ENCODE results near the gene ZBTB20. TPM values are rescaled to one million over a fixed set of nuclear protein-coding genes. Genes with fewer than 3 reads are reported as not detected.

Gene ZBTB20
- total RNA-seq, 1 experiment from 2014 or later: 0.10 TPM

DNA sequence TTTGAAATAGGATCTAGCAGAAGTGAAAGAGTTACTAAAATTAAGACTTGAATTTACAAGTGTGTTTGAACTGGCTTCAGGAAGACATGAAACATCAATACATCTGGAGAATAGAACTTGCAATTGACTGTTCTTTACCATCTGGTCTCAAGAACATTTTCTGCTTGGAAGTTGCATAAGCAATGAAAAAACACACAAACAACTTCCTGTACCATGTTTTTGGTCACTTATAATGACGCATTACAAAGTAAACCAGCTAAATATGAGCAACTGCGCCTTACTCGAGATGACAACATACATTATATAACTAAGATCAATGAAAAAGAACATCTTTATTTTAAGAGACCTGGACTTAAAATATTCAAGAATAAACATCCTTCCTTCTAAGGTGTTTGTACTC is 740.8 kb downstream of the ZBTB20 start:
- DNase-seq (ENCODE audit: low spot score): no peak
- in situ Hi-C loops (cut with HindIII; ENCODE audit: low sequenced_read_pairs): no loop called here

DNA sequence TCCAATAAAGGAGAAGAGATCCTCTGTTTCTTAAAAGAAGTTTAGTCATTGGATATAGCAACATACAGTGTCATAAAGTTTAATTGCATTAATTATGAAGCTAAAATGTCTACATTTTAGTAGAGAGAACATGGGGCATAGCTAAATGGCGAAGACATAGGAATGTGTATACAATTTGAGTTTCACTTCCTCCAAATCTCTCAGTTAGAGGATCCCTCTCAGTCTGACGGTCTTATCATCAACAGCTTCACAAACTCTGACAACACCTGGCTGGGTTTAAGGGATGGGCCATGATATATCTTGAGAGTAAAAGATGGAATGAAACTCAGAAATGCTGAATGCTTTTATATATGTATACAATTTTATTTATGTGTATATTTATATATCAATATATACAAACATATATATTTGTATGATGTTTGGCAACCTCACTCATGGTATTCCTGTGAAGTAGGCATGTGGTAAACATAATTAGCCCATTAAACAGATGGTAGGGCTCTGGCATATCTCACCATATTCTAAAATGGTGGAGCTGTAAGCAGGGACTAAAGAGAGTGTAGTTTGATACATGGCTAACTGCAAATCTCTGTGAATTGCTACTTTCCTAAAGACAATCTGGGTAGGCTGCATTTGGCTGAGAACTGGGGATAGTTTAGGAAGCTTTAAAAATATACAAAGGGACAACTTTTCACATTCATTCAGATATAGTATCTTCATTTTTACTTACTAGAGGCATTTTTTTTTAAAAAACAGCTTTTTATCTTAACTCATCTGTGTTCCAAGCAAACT is 741.7 kb downstream of the ZBTB20 start:
- in situ Hi-C loops (cut with HindIII; ENCODE audit: low sequenced_read_pairs): no loop called here

DNA sequence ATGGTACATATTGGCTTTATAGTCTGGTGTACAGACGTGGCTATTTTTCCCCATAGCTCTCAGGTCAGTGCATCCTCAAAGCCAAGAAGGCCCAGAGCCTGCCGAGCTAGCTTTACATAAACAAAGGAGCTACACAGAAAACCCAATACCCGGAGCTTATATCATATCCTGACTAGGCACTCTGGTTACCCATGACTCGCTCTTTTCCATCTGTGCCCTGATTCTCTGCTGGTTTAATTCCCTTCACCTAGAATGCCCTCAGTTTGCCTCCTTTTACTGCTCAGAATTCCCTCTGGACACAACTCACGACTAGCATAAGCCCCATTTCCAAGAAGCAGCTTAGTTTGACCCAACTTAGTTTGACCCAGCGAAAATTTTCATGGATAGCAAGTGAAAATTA is 742.5 kb downstream of the ZBTB20 start:
- DNase-seq (ENCODE audit: low spot score): no peak
- in situ Hi-C loops (cut with HindIII; ENCODE audit: low sequenced_read_pairs): no loop called here

More for the DNA sequence above, 741.7 kb downstream of the ZBTB20 start:
- no peak for DNase-seq (ENCODE audit: low spot score)

DNA sequence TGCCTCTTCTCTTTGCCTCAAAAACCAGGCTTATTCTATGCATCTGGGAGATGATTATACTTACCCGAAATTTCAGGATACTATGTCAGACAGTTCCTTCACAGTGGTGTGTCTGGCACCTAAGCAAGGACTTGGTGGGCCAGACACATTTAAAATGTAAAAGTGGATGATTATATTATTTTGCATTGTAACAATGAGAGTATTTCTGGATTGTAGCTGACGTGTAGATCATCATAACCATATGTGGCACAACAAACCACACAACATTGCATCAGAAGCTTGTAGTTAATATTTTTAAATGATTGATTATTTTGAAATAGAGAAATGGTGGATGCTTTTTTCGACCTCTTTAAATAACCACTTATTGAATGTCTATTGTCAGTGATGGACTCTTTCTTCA is 744.2 kb downstream of the ZBTB20 start:
- DNase-seq (ENCODE audit: low spot score): no peak
- in situ Hi-C loops (cut with HindIII; ENCODE audit: low sequenced_read_pairs): no loop called here

DNA sequence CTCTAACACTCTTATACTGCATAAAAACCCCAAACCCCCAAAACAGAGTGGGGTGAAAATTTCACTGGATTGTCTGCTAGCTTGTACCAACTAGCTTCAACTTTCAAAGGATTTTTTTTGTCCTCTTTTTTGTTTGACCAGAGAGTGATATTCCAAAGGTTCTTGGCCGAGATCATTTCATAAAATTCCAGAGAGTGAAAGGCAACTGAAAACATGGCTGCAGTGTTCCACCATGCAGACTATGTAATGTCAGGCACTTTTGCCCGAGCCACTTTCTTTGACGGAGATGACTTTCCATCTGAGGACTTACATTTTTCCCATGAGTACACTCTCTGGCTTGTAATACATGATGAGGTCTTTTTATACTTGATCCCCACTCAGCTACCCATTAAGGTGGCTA is 745.7 kb downstream of the ZBTB20 start:
- in situ Hi-C loops (cut with HindIII; ENCODE audit: low sequenced_read_pairs): no loop called here
- no peak for DNase-seq (ENCODE audit: low spot score)

DNA sequence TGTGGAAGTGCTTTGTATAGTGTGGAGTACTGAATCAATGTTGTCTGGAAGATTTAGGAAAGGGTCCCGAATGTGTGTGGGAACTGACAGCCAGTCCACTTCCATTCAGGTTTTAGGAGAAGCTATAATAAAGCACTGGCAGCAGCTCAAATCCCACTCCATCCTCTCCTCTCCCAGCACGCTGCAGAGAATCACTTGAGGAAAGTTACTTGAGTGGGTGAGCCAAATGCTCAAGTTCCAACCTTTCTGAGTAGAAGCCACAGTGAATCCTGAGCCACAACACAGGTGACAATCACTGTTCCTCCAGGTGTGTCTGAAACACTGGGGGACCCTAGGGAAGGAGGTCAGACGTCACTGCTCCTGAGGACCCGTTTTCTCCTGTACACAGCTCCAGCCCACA is 746.7 kb downstream of the ZBTB20 start:
- no peak for DNase-seq (ENCODE audit: low spot score)
- in situ Hi-C loops (cut with HindIII; ENCODE audit: low sequenced_read_pairs): no loop called here

DNA sequence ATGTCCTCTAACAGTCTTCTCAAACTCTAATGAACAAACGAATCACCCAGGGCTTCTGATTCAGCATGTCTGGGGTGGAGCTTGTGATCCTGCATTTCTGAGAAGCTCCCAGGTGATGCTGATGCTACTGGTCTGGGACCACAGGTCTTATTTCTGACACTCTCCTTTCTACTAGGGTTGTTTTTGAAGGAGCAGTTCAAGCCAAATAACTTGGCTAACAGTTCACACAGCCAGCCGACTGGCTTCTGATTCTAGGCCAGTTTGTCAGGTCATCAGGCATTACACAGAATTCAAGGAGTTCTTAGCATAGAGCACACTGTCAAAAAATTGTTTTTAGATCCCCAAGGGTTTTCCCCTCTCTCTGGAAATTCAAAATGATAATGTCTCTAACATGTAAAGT is 752.5 kb downstream of the ZBTB20 start:
- in situ Hi-C loops (cut with HindIII; ENCODE audit: low sequenced_read_pairs): no loop called here

DNA sequence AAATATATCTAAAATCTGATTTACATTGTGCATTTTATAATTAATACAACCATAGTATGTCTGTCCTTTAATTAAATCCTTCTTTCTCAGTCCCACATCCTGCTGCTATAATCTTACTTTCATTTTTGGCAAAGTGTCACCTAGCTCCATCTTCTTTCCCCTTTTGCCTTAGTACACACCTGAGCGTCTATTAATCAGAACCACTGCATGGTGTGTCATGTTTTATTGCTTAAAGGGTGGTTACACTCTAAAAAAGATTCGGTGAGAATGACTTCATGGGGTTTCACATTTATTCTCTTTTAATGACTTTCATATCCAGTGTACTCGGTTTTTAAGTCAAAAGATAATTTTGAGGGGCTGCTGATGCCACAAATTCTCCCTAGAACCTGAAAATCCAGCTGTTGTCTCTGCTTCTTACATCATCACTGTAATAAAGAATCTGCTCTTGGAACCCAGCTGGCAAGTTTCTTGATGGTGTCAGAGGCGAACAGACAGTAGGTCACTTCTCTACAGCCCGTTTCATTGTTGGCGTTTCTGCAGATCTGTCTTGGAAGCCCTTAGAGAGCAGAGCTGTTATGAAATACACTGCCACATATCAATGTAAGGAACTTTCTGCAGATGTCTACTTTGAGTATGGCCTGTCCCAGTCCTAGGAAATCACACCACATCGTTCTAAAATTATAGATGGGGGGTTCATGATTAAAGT is 753.6 kb downstream of the ZBTB20 start:
- in situ Hi-C loops (cut with HindIII; ENCODE audit: low sequenced_read_pairs): no loop called here
- no peak for DNase-seq (ENCODE audit: low spot score)

More for the DNA sequence above, 752.5 kb downstream of the ZBTB20 start:
- no peak for DNase-seq (ENCODE audit: low spot score)

DNA sequence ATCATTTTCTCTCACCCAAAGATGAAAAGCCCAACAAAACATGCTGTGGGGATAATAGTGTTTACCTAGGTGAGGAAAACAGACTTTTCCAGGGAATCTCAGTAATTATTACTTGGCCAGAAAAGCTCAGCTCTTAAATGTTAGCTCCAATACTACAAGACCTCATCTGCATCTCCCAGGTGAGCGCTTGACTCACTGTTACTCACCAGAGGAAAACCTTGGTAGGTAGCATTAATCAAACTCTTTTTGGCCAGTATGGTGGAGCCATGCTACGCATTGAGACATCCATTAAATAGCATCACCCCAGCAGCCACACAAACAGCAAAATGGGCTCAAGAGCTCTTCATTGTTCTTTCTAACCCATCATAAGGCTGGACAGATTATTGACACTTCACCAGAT is 754.3 kb downstream of the ZBTB20 start:
- in situ Hi-C loops (cut with HindIII; ENCODE audit: low sequenced_read_pairs): no loop called here
- DNase-seq (ENCODE audit: low spot score): no peak

DNA sequence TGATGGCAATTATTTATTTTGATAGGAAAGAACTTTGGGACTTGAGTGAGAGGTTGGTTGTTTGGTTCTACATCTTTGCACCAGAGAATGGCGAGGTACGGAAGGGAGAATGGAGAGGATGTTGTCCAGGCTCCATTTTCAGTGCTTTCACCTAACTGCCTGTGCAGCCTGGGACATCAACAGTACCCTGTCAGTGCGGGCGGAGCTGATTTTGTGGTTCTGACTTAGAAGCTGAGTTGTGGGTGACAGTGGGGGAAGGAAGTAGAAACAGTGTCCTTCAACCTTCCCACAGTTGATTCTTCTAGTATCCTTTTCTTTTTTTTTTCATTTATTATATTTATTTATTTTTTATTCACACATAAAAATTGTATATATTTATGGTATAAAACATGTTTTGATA is 757.9 kb downstream of the ZBTB20 start:
- in situ Hi-C loops (cut with HindIII; ENCODE audit: low sequenced_read_pairs): no loop called here
- DNase-seq (ENCODE audit: low spot score): no peak

DNA sequence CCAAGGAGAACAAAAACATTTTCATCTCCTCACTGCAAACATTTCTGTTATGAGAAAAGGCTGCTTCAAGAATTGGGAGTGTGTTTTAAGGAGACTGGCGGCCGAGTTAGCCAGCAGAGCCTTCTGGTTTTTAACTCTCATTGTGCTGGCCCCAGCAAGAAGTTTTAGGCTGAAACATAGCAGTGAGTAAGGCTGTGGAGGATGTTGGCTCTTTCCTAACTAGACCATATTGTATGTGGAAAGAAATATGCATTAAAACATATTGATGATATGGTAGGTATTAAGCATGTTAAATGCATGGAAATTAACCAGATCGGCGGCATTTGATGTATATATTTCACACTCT is 762.6 kb downstream of the ZBTB20 start:
- no peak for DNase-seq (ENCODE audit: low spot score)
- in situ Hi-C loops (cut with HindIII; ENCODE audit: low sequenced_read_pairs): no loop called here

DNA sequence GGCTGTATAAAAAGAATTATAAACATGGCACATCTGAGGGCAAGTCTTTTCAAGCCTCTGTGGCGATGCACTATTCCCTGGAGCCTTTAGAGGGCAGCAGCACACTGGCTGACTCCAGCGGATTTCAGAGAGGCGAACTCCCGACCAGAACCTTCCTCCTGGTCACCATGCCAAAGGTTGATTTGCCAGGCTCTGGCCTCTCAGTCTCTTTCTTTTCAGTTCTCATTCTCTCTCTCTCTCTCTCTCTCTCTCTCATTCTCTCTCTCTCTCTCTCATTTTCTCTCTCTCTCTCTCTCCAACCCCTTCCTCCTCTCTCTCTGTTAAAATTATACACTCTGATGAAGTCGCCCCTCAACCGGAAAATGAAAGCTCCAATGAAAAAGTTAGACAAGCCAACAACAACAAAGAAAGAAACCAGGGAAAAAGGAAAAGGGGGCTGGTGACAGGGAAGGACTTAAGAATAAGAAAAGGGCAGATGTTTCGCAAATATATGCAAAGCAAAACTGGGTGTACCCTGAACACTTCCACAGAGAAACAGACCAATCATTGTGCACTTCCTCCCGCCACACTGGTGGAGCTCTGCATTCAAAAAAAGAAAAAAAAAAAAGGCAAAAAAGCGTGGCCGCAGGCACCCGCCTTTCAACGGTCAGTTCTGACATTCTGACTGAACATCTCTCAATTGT is 763.1 kb downstream of the ZBTB20 start:
- peak; percentile 94 for DNase-seq (ENCODE audit: low spot score)
- in situ Hi-C loops (cut with HindIII; ENCODE audit: low sequenced_read_pairs): no loop called here

DNA sequence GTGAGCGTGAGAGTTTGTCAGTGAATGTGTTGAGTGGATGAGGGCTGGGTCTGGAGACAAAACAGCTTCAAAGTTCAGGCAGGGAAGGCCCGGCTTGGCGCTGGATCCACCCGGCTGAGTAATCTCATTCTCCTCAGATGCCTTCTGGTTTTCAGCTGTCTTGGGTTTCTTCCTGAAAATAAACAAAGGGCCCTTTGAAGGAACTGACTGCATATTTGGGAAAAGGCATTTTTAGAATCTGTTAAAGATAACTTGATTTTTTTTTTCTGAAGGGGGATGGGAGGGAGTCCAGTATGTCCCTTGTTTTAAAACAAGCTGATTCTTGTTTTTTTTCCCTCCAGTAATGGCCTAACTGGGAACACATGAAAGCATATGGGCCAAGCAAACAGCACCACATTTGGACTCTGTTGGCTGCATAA is 766.8 kb downstream of the ZBTB20 start:
- peak; percentile 39 for DNase-seq (ENCODE audit: low spot score)
- in situ Hi-C loops (cut with HindIII; ENCODE audit: low sequenced_read_pairs): no loop called here

DNA sequence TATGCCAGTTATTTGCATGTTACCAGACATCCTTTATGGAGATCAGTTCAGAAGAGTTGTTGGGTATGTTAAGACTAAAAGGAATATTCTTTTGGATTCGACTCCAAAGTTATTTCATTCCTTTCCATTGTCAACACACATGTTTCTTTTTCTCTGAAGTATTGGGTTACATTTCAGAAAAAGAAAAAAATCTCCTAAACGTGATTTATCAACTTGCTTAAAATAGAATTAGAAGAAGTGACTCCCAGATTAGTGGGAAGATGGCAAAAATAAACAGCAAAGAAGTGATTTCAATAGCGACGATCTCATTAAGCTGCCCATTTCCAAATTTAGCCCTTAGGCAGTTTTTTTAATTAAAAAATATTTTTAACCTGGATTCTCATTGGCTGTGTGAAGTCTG is 767.8 kb downstream of the ZBTB20 start:
- in situ Hi-C loops (cut with HindIII; ENCODE audit: low sequenced_read_pairs): no loop called here
- DNase-seq (ENCODE audit: low spot score): no peak

DNA sequence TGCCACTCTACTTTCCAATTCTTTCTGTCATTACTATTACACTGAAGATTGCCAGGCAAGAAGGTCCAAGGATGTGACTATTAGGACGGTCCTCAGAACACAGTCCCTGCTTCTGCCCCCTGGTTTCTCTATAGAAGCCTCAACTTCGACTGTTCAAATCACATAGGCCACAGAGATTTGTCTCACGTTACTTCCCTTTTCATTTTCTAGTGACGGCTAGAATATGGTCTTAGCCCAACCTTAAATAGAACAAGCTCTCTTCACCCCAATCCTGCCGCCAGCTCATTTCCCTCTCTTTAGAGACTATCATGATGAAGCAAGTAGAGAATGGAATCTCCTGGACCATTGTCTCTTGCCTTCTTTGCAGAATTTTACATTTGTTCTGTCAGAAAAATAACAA is 768.3 kb downstream of the ZBTB20 start:
- in situ Hi-C loops (cut with HindIII; ENCODE audit: low sequenced_read_pairs): no loop called here
- no peak for DNase-seq (ENCODE audit: low spot score)

DNA sequence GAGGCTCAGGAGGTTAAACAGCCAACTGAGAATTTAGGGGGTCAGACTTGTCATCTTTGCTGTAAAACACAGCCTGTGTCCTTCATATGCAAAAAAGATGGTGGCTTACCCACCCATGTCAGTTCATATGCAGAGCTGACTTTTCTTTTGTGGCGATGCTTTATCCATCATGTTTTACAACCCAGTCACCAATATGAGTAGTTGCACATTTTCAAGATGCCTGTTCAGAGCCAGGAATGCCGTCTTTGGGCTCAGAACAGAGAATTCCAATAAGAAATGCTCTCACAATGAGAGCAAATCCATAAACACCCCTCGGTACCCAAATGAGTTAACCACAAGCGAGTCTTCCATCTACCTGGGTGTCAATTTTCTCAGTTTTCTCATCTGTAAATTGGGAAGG is 769.7 kb downstream of the ZBTB20 start:
- no peak for DNase-seq (ENCODE audit: low spot score)
- in situ Hi-C loops (cut with HindIII; ENCODE audit: low sequenced_read_pairs): no loop called here

DNA sequence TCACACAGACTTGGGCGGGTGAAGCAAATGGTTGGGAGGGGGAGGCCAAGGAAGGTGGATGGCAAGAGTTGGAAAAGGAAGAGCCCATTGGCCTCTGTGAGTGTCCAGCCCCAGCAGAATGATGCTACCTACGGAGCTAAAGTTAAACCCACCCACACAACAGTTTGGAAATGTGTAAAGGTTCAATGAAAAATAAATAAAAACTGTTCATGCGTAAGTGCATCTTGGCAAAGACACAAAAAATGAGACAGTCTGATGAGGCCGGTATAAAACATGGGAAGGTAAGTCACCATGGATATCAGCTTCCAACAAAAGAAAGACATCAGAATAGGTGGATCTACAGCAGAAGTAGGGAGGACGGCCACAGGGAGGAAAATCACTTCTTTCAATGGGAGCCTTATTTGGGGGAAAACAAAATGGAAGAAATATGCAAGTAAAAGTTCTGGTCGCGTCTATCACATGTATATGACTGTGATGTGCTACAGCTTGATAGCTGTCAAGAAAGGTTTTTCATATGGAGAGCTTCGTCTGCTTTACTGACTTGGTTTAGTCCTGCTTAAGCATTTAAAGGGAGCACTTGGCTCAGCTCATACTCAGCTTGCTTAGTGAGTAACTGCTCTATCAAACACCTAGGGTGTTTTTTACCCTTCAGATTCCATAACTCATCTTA is 770.4 kb downstream of the ZBTB20 start:
- no peak for DNase-seq (ENCODE audit: low spot score)
- in situ Hi-C loops (cut with HindIII; ENCODE audit: low sequenced_read_pairs): no loop called here

DNA sequence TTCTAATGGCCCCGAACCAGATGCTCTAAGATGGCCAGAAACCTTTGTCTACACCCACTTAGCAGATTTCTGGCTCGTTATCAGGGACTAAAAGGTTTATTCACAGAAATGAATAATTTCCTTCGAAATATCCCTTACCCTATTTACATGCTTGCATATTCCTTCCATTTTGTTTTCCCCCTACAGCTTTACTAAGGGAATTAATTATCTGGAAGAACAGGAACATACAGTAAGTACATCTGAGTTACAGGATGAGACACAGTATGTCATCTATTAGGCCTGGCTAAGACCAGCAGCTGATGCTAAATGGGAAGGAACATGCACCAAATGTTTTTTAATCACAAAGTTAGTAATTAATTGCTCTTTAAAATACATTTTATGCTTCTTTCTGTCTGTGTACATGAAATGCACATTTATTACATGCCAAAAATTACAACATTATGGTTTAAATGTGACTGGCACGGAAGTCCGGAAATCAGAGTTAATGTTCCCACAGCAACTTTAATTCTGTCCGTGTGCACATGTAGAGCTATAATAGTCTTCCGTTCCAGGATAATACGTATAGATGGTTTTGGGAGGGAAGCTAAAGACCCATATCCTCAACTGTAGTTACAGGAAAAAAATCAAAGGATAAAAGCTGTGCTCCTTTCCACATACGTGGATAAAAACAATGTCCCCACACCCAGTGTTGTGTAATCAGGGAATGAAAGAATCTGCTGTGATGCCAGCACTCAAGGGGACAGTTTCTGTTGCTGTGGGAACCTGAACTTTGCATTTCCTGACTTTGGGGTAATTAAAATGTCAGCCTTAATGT is 771.3 kb downstream of the ZBTB20 start:
- in situ Hi-C loops (cut with HindIII; ENCODE audit: low sequenced_read_pairs): no loop called here

DNA sequence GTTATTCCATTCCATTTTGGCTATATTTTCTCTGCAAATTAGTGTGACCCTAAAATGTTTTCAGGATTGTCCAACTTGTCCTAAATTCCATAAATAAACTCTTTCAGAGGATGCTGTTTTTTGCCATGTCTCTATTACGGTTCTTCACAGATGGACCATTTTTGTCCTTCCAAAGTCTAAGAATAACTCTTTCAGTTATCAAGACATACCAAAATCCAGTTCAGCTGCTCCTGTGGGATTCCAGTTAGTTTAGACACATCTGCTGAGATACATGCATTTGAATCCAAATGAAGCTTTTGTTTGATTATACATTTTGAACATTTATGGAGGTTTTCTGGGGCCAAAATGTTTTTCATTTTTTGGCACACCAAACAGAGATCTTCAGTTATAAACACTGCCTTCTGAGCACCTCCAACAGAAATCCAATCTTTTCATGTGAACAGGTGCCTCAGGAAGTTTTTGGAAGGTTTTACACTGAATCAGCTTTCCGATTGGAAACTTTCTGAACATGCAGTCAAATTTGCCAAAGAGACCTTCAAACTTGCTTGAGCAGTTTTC is 772.6 kb downstream of the ZBTB20 start:
- in situ Hi-C loops (cut with HindIII; ENCODE audit: low sequenced_read_pairs): no loop called here
- peak; percentile 36 for DNase-seq (ENCODE audit: low spot score)

More for the DNA sequence above, 771.3 kb downstream of the ZBTB20 start:
- DNase-seq (ENCODE audit: low spot score): no peak

All from G401 (cell line).